GM21447 (cell line): ENCODE data around the gene CELSR2.
A peak's percentile ranks its signal among the peaks of the same experiment; 100 is the strongest.

ENCODE experiments used
- ATAC-seq: cut with Tn5 transposase; IDR thresholded peaks from one replicate; pipeline ENCODE4 v1.9.1; 2021; ENCODE audit not compliant: unreplicated experiment

The CELSR2 gene

GRCh38 chr1:109229531-109230127 lies 19.7 kb upstream of the CELSR2 start:
- no peak for ATAC-seq

- ATAC-seq, result no peak
Measured at GRCh38 chr1:109231066-109231465, 18.3 kb upstream of the CELSR2 start.

GRCh38 chr1:109235137-109235536 lies 14.2 kb upstream of the CELSR2 start:
- no peak for ATAC-seq

- no peak for ATAC-seq
Measured at GRCh38 chr1:109237512-109237911, 11.8 kb upstream of the CELSR2 start.

GRCh38 chr1:109238382-109238781 lies 11.0 kb upstream of the CELSR2 start:
- no peak for ATAC-seq

GRCh38 chr1:109239047-109239408 lies 10.3 kb upstream of the CELSR2 start:
- ATAC-seq, result no peak

- ATAC-seq, result no peak
Measured at GRCh38 chr1:109239409-109240068, 9.8 kb upstream of the CELSR2 start.

- no peak for ATAC-seq
Measured at GRCh38 chr1:109240158-109241152, 8.9 kb upstream of the CELSR2 start.

GRCh38 chr1:109241344-109241743 lies 8.0 kb upstream of the CELSR2 start:
- no peak for ATAC-seq

- ATAC-seq, result no peak
Measured at GRCh38 chr1:109241841-109242345, 7.4 kb upstream of the CELSR2 start.

GRCh38 chr1:109242387-109242786 lies 7.0 kb upstream of the CELSR2 start:
- ATAC-seq, result no peak

GRCh38 chr1:109243221-109243620 lies 6.1 kb upstream of the CELSR2 start:
- no peak for ATAC-seq

- no peak for ATAC-seq
Measured at GRCh38 chr1:109243860-109244552, 5.3 kb upstream of the CELSR2 start.

GRCh38 chr1:109246141-109246551 lies 3.2 kb upstream of the CELSR2 start:
- no peak for ATAC-seq

- ATAC-seq, result no peak
Measured at GRCh38 chr1:109247401-109248365, 1.7 kb upstream of the CELSR2 start.

- ATAC-seq, result no peak
Measured at GRCh38 chr1:109248444-109248796, 919 bp upstream of the CELSR2 start.

GRCh38 chr1:109249654-109250401 lies 489 bp downstream of the CELSR2 start:
- peak; percentile 27 for ATAC-seq

- no peak for ATAC-seq
Measured at GRCh38 chr1:109250454-109251276, 1.3 kb downstream of the CELSR2 start.
